IgD-negative memory B cell (primary cell): ENCODE results near the gene KLKB1. TPM values are rescaled to one million over a fixed set of nuclear protein-coding genes. Genes with fewer than 3 reads are reported as not detected.
A peak's percentile ranks its signal among the peaks of the same experiment; 100 is the strongest.

Experiments
- H3K27ac Mint-ChIP-seq, 3 donors: one replicate each; pipeline ENCODE4 v1.8.0; 2020 to 2022; ENCODE audit warnings: mild to moderate bottlenecking in 3 of 3, mixed read lengths in 3 of 3, moderate library complexity in 1 of 3
- H3K27me3 Mint-ChIP-seq: one replicate; pipeline ENCODE4 v1.8.0; 2021; ENCODE audit warnings: mixed read lengths
- H3K36me3 Mint-ChIP-seq: one replicate; pipeline ENCODE4 v1.8.0; 2020; ENCODE audit warnings: mild to moderate bottlenecking, mixed read lengths
- H3K4me1 Mint-ChIP-seq, 3 donors: one replicate each; pipeline ENCODE4 v1.8.0; 2020 to 2022; ENCODE audit warnings: mixed read lengths in 3 of 3, mild to moderate bottlenecking in 1 of 3
- H3K4me3 Mint-ChIP-seq, 4 donors: one replicate each; pipeline ENCODE4 v1.8.0; 2020 to 2022; ENCODE audit warnings: mild to moderate bottlenecking in 4 of 4, mixed read lengths in 4 of 4, moderate library complexity in 3 of 4
- H3K9me3 Mint-ChIP-seq, 3 donors: one replicate each; pipeline ENCODE4 v1.8.0; 2020 to 2021; ENCODE audit warnings: mixed read lengths in 3 of 3, mild to moderate bottlenecking in 1 of 3
- polyA plus RNA-seq: library from polyadenylated mRNA; unstranded; fragments of 300-500 nt; fragmentation: Illumina TruSeq; gene quantifications from one replicate; pipeline ENCODE4 v1.2.3, GENCODE V29; 2021

KLKB1 gene
- polyA plus RNA-seq, result 0.23 TPM

DNA sequence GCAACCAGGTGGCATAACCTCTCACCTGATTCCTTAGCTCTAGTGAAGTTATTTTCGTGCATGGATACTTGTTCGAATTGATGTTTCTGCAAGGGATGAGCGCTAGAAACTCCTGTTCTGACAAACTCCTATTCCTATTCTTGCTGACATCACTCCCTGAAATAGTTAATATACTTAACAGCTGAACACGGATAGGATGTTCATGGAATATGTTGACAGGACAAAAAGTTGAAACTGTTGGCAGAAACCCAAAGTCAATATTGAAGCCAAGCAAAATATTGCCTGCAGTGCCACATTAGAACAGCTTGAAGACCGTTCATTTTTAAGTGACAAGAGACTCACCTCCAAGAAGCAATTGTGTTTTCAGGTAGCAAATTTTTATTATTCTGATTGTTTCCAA lies at the start of gene KLKB1:
Gene KLKB1 (plus strand): TSS at position 287 of the 400 bp plus-strand sequence. CDS start 689 bp downstream, outside the sequence.
- peaks cover 9 to 23% (median 17%) of the 10 kb centered on the region in 3 donors for H3K9me3 Mint-ChIP-seq
- no peak within 1 kb of the TSS for H3K4me3 Mint-ChIP-seq
- H3K27me3 Mint-ChIP-seq, result no peaks in the 10 kb centered on the region
- no peak within 1 kb of the TSS for H3K27ac Mint-ChIP-seq
- H3K4me1 Mint-ChIP-seq, result no peaks in the 10 kb centered on the region
- H3K36me3 Mint-ChIP-seq, result peaks cover 8% of the 10 kb centered on the region

DNA sequence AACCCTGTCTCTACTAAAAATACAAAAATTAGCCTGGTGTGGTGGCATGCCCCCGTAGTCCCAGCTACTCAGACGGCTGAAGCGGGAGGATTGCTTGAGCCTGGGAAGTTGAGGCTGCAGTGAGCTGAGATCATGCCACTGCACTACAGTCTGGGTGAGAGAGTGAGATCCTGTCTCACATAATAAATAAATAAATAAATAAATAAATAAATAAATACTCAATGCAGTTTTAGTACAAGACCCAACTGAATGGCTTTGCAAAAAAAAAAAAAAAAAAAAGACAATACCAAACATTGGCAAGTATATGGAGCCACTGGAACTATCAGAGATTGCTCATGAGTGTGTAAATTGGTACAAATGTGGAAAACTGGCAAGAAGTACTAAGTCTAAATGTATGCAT lies 39.2 kb upstream of the KLKB1 start:
- Mint-ChIP-seq H3K27ac (no peak overlapping the region), H3K27me3 (peaks cover 17% of the 10 kb centered on the region), H3K9me3 (peaks cover 0 to 6% (median 0%) of the 10 kb centered on the region in 3 donors), H3K4me1 (peaks cover 13 to 22% (median 19%) of the 10 kb centered on the region in 3 donors), H3K36me3 (peaks cover 2% of the 10 kb centered on the region), H3K4me3 (no peak overlapping the region)

DNA sequence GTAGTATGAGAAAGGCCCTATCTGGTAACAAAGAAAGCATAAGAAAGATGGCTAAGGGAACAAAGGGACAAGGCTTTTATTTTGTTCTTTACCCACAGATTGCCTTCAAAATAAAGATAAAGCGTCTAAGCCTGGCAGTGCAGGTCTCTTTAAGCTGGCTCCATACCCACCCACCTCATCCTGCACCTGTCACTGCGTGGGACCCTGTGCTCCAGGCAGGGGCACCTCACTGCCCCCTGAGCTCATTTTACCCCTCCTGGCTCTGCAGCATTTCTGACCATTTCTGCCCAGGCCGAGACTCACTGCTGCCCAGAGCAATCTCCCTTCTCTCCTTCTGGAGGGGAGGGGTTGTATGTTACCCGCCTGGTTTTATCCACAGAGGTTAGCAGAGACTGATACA lies 37.7 kb upstream of the KLKB1 start:
- Mint-ChIP-seq H3K4me1 (peaks cover 20 to 26% (median 25%) of the 10 kb centered on the region in 3 donors), H3K9me3 (peaks cover 0 to 6% (median 0%) of the 10 kb centered on the region in 3 donors), H3K27me3 (peaks cover 13% of the 10 kb centered on the region), H3K36me3 (peaks cover 1% of the 10 kb centered on the region), H3K4me3 (peak overlapping the region in 3 of 4 donors; percentile 87 to 93 (median 91)), H3K27ac (peak overlapping the region in 2 of 3 donors; percentile 96 to 97)

DNA sequence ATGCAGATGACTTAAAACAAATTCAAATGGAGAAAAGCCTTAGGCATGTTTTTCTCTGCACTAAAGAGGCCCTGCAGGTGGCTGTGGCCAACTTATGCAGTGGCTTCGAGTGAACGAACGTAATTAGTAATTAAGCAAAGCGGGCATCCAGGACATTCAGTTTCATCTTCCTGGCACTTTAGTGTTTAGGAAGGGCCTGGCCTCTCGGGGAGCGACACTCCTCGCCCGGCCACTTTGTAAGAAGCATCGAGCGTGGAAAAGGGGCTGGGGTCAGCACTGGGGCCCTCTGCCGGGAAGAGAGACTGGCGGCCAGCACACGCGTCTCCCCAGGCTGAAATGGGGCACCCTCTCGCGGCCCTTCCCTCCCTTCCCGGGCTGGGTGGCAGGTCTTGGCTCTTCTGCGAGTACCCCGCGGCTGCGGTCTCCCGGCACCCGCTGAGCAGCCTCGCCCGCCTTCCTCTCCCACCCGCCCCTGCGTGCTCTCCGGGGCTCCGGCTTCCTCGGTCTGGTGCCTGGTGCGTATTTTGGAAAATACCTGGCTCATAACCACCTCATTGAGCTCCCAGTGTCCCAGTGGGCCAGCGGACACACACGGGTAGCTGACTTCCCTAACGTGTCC lies 36.6 kb upstream of the KLKB1 start:
- Mint-ChIP-seq H3K4me1 (peaks cover 20 to 31% (median 25%) of the 10 kb centered on the region in 3 donors), H3K36me3 (peaks cover 3% of the 10 kb centered on the region), H3K4me3 (peak overlapping the region; percentile 87 to 95 (median 92)), H3K9me3 (no peaks in the 10 kb centered on the region), H3K27me3 (peaks cover 6% of the 10 kb centered on the region), H3K27ac (peak overlapping the region; percentile 94 to 97 (median 96))

DNA sequence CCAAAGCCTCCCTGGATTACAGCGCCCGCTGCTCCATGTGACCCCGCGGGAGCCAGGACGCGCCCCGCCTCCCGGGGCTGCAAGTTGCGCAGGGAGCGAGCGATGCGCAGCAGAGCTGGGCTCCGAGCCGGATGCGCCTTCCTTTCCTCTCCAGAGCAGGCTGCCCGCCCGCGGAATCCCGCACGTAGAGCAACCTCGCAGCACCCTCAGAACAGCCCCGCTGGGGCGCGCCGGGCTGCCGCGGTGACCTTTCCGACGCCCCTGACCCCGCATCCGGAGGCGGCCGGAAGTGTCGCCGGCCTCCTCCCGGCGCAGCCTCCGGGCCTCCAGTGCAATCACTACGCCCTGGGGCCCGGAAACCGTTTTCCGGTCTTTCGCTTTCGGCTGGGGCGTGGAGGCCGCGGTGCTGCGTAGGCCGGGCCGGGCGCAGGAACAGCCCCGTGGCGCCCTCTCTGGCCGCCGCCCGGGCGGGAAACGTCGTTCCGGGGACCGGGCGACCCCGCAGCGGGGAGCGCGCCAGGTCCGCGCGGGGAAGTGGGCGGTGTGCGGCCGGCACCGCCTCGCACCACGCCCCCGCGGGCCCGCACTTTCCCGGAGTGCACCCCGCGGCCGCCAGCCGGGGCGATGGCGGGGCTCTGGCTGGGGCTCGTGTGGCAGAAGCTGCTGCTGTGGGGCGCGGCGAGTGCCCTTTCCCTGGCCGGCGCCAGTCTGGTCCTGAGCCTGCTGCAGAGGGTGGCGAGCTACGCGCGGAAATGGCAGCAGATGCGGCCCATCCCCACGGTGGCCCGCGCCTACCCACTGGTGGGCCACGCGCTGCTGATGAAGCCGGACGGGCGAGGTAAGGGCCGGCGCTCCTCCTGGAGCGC lies 35.9 kb upstream of the KLKB1 start, which contains the start of gene CYP4V2:
Gene CYP4V2 (plus strand): TSS at position 368 of the 866 bp plus-strand sequence. CDS start 257 bp downstream, at position 625.
- Mint-ChIP-seq H3K4me1 (peaks cover 20 to 31% (median 25%) of the 10 kb centered on the region in 3 donors), H3K9me3 (no peaks in the 10 kb centered on the region), H3K4me3 (peak within 1 kb of the TSS; percentile 91 to 99 (median 92))

DNA sequence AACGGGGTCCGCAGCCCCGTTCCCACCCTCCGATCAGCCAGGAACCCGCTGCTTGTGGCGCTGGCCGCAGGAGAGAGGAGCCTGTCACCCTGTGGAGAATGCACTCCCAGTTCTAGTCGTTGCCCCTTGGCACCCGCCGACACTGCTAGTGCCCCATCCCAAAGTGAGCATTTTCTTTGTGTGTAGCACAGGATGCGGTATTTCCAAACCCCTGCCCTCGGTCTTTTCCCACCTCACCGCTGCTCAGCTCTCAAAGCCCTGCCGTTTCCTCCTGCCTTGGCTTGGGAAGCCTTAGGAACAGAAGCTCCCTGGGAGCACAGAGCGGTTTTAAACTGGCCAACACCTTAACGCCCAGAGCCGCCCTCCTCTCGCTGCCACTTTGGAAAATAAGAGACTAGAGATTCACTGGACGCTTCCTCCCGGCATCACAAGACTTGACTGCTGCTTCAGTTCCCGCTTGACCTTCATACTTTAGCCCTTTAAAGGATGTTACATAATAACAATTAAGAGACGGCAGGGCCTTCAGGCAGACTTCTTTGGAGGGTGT lies 35.2 kb upstream of the KLKB1 start:
- Mint-ChIP-seq H3K27me3 (no peaks in the 10 kb centered on the region), H3K4me3 (peak overlapping the region; percentile 91 to 99 (median 92)), H3K4me1 (peaks cover 20 to 31% (median 25%) of the 10 kb centered on the region in 3 donors), H3K27ac (peak overlapping the region; percentile 94 to 96 (median 96)), H3K9me3 (no peaks in the 10 kb centered on the region), H3K36me3 (peaks cover 7% of the 10 kb centered on the region)

More for the DNA sequence above, 35.9 kb upstream of the KLKB1 start, which contains the start of gene CYP4V2:
- Mint-ChIP-seq H3K27ac (peak within 1 kb of the TSS; percentile 96 to 97 (median 96)), H3K36me3 (peaks cover 3% of the 10 kb centered on the region), H3K27me3 (no peaks in the 10 kb centered on the region)

DNA sequence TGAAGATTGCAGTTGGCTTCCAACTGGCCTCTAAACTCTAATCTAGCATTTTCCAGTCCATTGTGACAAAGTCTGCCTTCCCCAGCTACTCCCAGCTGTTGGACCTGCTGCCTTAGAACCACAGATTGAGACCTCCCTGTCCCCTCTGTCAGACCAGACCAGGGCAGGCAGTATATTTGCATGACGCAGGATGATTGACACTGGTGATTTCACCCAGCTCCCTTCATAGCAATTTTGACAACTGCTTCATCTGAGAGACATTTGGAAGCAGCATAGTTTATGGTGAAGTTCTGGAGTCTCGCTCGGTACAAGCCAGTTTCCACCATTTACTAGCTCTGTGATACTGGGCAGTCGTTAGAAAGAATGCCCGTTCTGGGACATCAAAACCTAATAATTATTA lies 33.5 kb upstream of the KLKB1 start:
- peak overlapping the region in 2 of 4 donors; percentile 25 to 91 for H3K4me3 Mint-ChIP-seq
- H3K4me1 Mint-ChIP-seq, result peaks cover 20 to 31% (median 25%) of the 10 kb centered on the region in 3 donors
- H3K27me3 Mint-ChIP-seq, result no peaks in the 10 kb centered on the region
- H3K27ac Mint-ChIP-seq, result peak overlapping the region in 2 of 3 donors; percentile 69 to 96
- H3K9me3 Mint-ChIP-seq, result no peaks in the 10 kb centered on the region
- H3K36me3 Mint-ChIP-seq, result peaks cover 7% of the 10 kb centered on the region

DNA sequence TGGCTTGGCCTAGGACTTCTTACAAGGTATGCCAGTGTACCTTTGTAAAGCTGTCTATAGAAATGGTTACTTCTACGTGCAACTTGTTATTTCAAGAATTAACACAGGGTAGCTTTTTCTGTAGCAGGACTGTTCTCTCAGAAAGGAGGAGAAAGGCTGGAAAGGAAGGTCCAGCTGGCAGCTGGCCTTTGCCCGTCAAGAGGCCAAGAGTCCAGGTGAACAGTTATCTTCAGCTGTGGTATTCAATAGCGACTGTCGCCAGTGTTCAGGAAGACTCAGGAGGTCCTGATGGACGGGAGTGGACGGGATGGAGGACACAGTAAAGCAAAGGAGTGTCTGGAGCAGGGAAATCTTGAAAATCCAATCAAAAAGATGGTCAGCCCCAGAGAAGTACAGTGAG lies 31.2 kb upstream of the KLKB1 start:
- H3K27ac Mint-ChIP-seq, result peak overlapping the region; percentile 2 to 62 (median 34)
- H3K4me1 Mint-ChIP-seq, result peaks cover 13 to 22% (median 14%) of the 10 kb centered on the region in 3 donors

DNA sequence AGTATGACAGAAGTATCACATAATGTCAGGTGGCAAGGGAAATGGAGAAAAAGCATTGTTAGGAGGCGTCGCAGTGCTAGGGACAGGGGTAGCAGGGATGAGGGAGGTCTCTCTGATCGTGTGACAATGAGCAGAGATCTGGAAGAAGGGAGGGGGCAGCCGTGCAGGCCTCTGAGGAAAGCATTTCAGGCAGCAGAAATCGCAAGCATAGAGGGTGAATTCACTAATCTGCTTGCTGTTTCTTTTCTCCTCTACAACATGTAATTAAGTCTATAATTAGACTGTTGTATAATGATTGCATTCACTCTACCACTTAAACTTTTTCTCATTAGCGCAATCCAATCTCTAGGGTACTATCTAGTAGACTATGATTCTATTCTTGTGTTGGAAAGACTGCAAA lies 26.8 kb upstream of the KLKB1 start:
- Mint-ChIP-seq H3K4me1 (peaks cover 6 to 7% (median 7%) of the 10 kb centered on the region in 3 donors), H3K36me3 (peaks cover 11% of the 10 kb centered on the region)

More for the DNA sequence above, 31.2 kb upstream of the KLKB1 start:
- Mint-ChIP-seq H3K9me3 (no peaks in the 10 kb centered on the region), H3K27me3 (no peaks in the 10 kb centered on the region), H3K36me3 (peaks cover 7% of the 10 kb centered on the region), H3K4me3 (peak overlapping the region in 1 of 4 donors; percentile 72)

DNA sequence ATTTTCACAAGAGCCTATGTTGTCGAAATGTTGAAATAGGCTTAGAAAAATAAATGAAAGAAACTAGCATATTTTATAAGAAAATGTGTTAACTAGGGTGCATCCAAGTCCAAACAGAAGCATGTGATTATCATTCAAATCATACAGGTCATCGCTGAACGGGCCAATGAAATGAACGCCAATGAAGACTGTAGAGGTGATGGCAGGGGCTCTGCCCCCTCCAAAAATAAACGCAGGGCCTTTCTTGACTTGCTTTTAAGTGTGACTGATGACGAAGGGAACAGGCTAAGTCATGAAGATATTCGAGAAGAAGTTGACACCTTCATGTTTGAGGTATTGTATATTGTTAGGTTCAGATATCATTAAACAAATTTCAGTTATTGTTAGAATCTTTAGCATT lies 26.3 kb upstream of the KLKB1 start:
- no peak overlapping the region for H3K27ac Mint-ChIP-seq
- H3K36me3 Mint-ChIP-seq, result peaks cover 11% of the 10 kb centered on the region
- no peaks in the 10 kb centered on the region for H3K27me3 Mint-ChIP-seq
- H3K9me3 Mint-ChIP-seq, result peaks cover 0 to under 1% (median 0%) of the 10 kb centered on the region in 3 donors
- H3K4me3 Mint-ChIP-seq, result no peak overlapping the region
- H3K4me1 Mint-ChIP-seq, result peaks cover 6 to 9% (median 7%) of the 10 kb centered on the region in 3 donors

More for the DNA sequence above, 26.8 kb upstream of the KLKB1 start:
- no peaks in the 10 kb centered on the region for H3K9me3 Mint-ChIP-seq
- H3K27me3 Mint-ChIP-seq, result no peaks in the 10 kb centered on the region
- H3K4me3 Mint-ChIP-seq, result no peak overlapping the region
- H3K27ac Mint-ChIP-seq, result no peak overlapping the region

DNA sequence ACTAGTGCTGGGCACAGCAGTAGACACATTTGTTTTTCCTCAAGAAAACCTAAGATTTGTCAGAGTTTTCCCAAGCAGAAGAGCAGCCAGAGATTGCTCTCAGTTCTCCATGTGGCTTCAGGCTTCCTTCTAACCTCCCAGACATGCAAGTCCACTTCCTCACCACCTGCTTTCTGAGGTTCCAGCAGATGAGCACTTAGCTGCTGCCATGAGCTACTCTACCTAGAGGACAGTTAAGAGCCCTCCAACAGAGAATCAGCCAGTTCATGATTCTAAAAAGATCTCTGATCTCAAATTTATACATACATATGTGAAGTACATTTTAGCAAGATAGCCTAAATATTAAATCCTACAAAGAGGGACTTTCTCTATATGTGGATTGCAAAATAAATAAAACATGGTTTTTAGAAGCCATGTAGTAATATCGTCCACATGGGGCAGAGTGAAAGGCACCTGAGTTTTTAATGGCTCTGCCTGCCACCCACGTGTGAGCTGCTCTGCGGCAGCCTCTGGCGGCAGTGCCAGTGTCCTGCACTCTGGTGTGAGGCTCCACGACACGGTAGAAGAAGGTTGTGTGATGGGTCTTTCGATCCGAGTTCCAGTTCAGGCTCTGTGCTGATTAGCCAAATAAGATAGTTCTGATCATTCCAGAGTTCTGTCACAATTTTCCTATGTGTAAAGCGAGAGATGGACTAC lies 25.6 kb upstream of the KLKB1 start:
- H3K27me3 Mint-ChIP-seq, result no peaks in the 10 kb centered on the region
- H3K27ac Mint-ChIP-seq, result peak overlapping the region in 2 of 3 donors; percentile 2 to 3
- peak overlapping the region in 3 of 4 donors; percentile 64 to 78 (median 69) for H3K4me3 Mint-ChIP-seq
- H3K4me1 Mint-ChIP-seq, result peaks cover 6 to 12% (median 7%) of the 10 kb centered on the region in 3 donors
- H3K9me3 Mint-ChIP-seq, result peaks cover 0 to 1% (median 0%) of the 10 kb centered on the region in 3 donors
- peaks cover 11% of the 10 kb centered on the region for H3K36me3 Mint-ChIP-seq

DNA sequence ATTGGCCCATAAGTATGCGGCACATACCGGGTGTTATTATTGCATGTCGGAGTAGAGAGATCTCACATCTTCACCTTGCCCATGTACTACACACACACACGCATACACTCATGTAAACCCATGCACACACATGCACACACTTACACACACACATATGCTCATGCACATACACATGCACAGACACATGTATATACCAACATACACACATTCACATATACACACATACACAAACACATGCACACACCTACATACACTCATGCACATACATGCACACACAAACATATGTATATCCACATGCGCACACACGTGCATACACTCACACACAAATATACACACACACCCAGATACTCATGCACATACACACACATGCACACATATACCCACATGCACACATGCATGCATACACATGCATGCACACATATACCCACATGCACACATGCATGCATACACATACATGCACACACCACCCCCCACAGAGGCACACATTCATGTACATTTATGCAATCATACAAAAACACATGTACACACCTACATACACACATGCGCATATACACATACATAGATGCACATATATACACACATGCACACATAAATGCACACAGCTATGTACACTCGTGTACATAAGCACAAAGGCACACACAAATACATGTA lies 24.7 kb upstream of the KLKB1 start:
- H3K27ac Mint-ChIP-seq, result peak overlapping the region in 1 of 3 donors; percentile 2
- H3K9me3 Mint-ChIP-seq, result peaks cover 0 to 1% (median 0%) of the 10 kb centered on the region in 3 donors
- no peak overlapping the region for H3K4me3 Mint-ChIP-seq
- peaks cover 7% of the 10 kb centered on the region for H3K36me3 Mint-ChIP-seq
- H3K27me3 Mint-ChIP-seq, result no peaks in the 10 kb centered on the region
- peaks cover 6 to 12% (median 7%) of the 10 kb centered on the region in 3 donors for H3K4me1 Mint-ChIP-seq

DNA sequence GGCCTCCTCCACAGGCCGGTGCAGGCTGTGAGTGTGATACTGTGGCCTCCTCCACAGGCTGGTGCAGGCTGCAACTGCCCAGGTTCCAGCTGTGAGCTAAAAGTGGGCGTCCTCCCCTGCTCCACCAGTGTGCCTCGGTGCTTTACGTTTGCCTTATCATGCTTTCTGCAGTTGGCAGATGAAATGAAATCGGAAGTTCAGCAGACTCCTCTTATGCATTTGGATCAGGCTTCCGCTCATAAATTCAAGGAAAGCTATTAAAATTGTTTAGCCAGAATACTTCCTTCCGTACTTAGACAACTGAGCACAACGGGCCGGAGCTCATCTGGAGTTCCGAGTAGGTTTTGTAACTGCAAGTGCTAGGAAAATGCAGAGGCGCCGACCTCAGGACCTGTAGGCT lies 23.9 kb upstream of the KLKB1 start:
- Mint-ChIP-seq H3K4me3 (peak overlapping the region in 2 of 4 donors; percentile 86 to 88), H3K27me3 (no peaks in the 10 kb centered on the region), H3K36me3 (peaks cover 7% of the 10 kb centered on the region), H3K9me3 (peaks cover 0 to 1% (median 0%) of the 10 kb centered on the region in 3 donors), H3K27ac (no peak overlapping the region), H3K4me1 (peaks cover 6 to 12% (median 7%) of the 10 kb centered on the region in 3 donors)
